CD4-positive, alpha-beta T cell treated with Interferon alpha-2 for 1 hour (primary cell): ENCODE measurements around the gene ACTRT2.

Experiments used
- DNase-seq, 2 donors: peaks; one replicate each; pipeline ENCODE4 v3.0.0-alpha.2; 2020 to 2022

Gene ACTRT2

DNA sequence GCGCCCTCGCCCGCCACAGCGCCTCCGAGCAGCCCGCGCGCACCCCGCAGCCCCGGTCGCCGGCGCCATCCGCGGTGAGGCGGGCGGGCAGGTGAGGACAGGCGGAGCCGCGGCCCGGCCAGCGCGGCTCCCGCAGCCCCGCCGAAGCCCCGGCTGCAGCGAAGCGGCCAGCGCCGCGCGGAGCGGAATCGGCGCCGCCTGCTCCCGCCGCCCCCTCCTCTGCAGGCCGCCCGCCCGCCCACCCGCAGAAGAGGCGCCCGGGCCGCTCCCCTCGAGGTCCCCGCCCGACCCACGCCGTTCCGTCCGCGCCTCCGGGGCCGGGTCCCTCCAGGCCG, 49.0 kb downstream of the ACTRT2 start:
- no peak for DNase-seq

- no peak for DNase-seq
Observed at GRCh38 chr1:3070644-3071564, 49.6 kb downstream of the ACTRT2 start.

DNA sequence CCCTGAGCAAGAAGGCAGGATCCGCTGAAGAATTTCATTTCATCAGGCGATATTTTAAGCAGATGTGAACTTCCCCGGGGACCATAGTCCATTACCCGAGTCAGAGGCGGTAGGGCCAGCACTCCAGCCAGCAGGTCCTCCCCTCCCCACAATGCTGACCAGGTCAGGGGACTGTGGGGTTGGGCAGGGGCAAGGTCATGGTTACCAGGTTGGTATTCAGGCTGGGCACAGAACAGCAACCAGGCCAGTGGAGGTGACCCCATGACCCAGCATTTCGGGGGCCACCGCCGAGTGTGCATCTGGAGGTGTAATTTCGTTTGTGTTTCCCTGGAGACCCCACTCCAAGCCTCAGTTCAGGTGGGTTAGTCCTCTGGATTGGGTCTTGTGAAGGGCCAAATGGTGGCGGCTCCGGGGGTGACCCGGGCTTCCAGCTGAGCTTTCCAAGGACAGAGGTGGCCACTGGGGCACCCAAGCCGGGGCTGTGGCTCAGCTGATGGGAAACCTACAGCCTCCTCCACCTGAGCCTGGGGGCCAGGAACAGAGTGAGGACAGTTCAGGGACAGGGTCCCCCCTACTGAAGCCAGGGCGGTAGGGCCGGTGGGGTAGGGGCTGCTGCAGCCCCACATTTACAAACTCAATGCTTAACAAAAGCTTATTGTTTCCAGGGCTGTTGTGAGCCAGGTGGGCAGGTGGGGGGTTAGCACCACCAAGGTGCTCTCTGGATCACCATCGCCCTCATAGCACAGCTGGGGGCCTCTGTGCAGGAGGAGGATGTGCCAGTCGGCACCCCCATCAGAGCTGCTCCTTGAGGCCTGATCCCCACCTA, 50.5 kb downstream of the ACTRT2 start:
- no peak for DNase-seq
